HEK293 (cell line): ENCODE measurements around the gene UGT2B11.

Experiments
- ZNF24 ChIP-seq: fragments of 450-650 bp; formaldehyde crosslinking; IDR thresholded peaks from 2 replicates; pipeline ENCODE4 v1.5.1; 2016; ENCODE audit warnings: missing biosample characterization, missing genetic modification characterization
- ZNF394 ChIP-seq: fragments of 450-650 bp; formaldehyde crosslinking; IDR thresholded peaks from 2 replicates; pipeline ENCODE4 v1.5.1; 2016; ENCODE audit warnings: missing biosample characterization, missing genetic modification characterization, mild to moderate bottlenecking, moderate library complexity, borderline replicate concordance
- ZNF747 ChIP-seq: fragments of 450-650 bp; formaldehyde crosslinking; IDR thresholded peaks from 2 replicates; pipeline ENCODE4 v1.5.1; 2016; ENCODE audit warnings: missing biosample characterization, missing genetic modification characterization
- TF ChIP-seq, protein P1 (sequence below): fragments of 450-650 bp; formaldehyde crosslinking; IDR thresholded peaks from 2 replicates; pipeline ENCODE4 v1.5.1; 2016; ENCODE audit warnings: missing biosample characterization, missing genetic modification characterization
- TF ChIP-seq, protein P2 (sequence below): fragments of 450-650 bp; formaldehyde crosslinking; IDR thresholded peaks from 2 replicates; pipeline ENCODE4 v1.5.1; 2016; ENCODE audit warnings: missing biosample characterization, missing genetic modification characterization

DNA sequence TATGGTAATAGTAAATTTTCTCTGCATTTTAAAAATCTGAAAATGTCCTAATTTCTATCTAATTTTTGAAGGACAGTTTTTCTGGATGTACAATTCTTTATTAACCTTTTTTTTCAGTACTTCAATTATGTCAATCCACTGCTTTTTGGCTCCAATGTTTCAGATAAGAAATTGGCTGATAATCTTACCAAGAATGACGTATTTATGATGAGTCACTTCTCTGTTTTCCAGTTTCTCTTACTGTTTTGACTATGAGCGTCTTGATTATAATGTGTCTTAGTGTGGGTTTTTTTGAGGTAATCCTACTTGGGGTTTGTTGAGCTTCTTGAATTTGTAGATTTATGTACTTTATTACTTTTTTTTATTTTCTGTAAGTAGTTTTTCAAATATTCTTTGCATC, 47.2 kb downstream of the UGT2B11 start:
- TF ChIP-seq, protein P1, sequence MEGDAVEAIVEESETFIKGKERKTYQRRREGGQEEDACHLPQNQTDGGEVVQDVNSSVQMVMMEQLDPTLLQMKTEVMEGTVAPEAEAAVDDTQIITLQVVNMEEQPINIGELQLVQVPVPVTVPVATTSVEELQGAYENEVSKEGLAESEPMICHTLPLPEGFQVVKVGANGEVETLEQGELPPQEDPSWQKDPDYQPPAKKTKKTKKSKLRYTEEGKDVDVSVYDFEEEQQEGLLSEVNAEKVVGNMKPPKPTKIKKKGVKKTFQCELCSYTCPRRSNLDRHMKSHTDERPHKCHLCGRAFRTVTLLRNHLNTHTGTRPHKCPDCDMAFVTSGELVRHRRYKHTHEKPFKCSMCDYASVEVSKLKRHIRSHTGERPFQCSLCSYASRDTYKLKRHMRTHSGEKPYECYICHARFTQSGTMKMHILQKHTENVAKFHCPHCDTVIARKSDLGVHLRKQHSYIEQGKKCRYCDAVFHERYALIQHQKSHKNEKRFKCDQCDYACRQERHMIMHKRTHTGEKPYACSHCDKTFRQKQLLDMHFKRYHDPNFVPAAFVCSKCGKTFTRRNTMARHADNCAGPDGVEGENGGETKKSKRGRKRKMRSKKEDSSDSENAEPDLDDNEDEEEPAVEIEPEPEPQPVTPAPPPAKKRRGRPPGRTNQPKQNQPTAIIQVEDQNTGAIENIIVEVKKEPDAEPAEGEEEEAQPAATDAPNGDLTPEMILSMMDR (tag by site-specific recombination) = no peak
- TF ChIP-seq ZNF747 (tag by site-specific recombination) = no peak
- no peak for TF ChIP-seq ZNF24 (tag by site-specific recombination)
- no peak for TF ChIP-seq ZNF394 (tag by site-specific recombination)
- TF ChIP-seq, protein P2, sequence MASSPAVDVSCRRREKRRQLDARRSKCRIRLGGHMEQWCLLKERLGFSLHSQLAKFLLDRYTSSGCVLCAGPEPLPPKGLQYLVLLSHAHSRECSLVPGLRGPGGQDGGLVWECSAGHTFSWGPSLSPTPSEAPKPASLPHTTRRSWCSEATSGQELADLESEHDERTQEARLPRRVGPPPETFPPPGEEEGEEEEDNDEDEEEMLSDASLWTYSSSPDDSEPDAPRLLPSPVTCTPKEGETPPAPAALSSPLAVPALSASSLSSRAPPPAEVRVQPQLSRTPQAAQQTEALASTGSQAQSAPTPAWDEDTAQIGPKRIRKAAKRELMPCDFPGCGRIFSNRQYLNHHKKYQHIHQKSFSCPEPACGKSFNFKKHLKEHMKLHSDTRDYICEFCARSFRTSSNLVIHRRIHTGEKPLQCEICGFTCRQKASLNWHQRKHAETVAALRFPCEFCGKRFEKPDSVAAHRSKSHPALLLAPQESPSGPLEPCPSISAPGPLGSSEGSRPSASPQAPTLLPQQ = no peak
